Vagina (tissue), 2 donors: ENCODE measurements around the gene TRAPPC5.

Experiments used
- CTCF ChIP-seq, 3 experiments: fragments of 450-650 bp in 2 of 3; fragments of 200-600 bp in 1 of 3; sonication (generic) in 1 of 3; IDR thresholded peaks; one replicate each; pipeline ENCODE4 v1.5.1; 2017 to 2019; ENCODE audit warnings: antibody characterized with exemption in 3 of 3, mild to moderate bottlenecking in 2 of 3, moderate library complexity in 2 of 3
- POLR2A ChIP-seq, 2 donors: fragments of 450-650 bp; IDR thresholded peaks; one replicate each; pipeline ENCODE4 v1.6.1; 2017; ENCODE audit warnings: antibody characterized with exemption in 2 of 2, mild to moderate bottlenecking in 2 of 2, moderate library complexity in 2 of 2
- POLR2AphosphoS5 ChIP-seq, 2 donors: sonication (generic); formaldehyde crosslinking; IDR thresholded peaks; one replicate each; pipeline ENCODE4 v1.9.0; 2017; ENCODE audit warnings: antibody characterized with exemption in 2 of 2, mild to moderate bottlenecking in 2 of 2, low read depth in 1 of 2; ENCODE audit not compliant: insufficient read depth in 1 of 2

DNA sequence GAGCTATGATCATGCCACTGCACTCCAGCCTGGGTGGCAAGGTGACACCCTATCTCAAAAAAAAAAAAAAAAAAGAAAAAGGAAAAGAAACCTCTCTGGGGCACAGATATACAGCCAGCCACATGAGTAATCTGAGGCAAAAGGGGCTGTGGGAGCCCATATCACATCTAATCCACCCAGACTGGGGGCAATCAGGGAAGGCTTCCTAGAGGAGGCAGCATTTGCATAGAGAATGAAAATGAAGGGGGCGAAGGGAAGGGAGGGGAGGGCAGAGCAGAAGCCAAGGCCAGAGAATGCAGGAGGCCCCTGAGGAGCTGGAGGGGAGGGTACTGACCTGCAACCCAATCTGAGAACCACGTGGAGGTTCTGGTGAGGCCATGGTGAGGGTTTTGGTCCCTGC lies 30.5 kb upstream of the TRAPPC5 start:
- no peak for TF ChIP-seq POLR2A (IDR thresholded peaks at IDR 0.05)
- TF ChIP-seq CTCF (IDR thresholded peaks at IDR 0.05), result no peak
- TF ChIP-seq POLR2AphosphoS5 (IDR thresholded peaks at IDR 0.05; ENCODE audit: insufficient read depth in 1 of 2, low read depth in 1 of 2), result no peak
